Loucy (cell line): ENCODE data around the gene SOBP.

Experiments used
- CTCF ChIP-seq: fragments of 200-600 bp; sonication (generic); conservative IDR thresholded peaks from 2 replicates; pipeline ENCODE4 v1.5.1; 2014; ENCODE audit warnings: mild to moderate bottlenecking, antibody characterized with exemption, low read length
- EZH2phosphoT487 ChIP-seq: fragments of 200-600 bp; IDR thresholded peaks from 2 replicates; pipeline ENCODE4 v1.6.1; 2018; ENCODE audit warnings: antibody characterized with exemption, mild to moderate bottlenecking, moderate library complexity, borderline replicate concordance

- no peak for TF ChIP-seq CTCF
- TF ChIP-seq EZH2phosphoT487, result no peak
These were observed 192.8 kb downstream of the SOBP start for GRCh38 chr6:107682721-107683120.
